Fibroblast of lung (primary cell): ENCODE data around the gene NAA10.

ENCODE experiments used
- CTCF ChIP-seq, 2 donors: IDR thresholded peaks in 1 of 2; conservative IDR thresholded peaks in 1 of 2; 1 replicate in 1 of 2; 2 replicates in 1 of 2; pipeline ENCODE4 v1.5.1; 2011 to 2012; ENCODE audit warnings: low read length in 2 of 2, control low read depth in 1 of 2, inconsistent platforms in 1 of 2, low read depth in 1 of 2, mild to moderate bottlenecking in 1 of 2
- EZH2 ChIP-seq: IDR thresholded peaks from 2 replicates; pipeline ENCODE4 v1.5.1; 2012; ENCODE audit warnings: low read length, control low read depth, mild to moderate bottlenecking; ENCODE audit errors: missing control alignments

GRCh38 chrX:153903991-153904957 is 30.6 kb downstream of the NAA10 start, which contains the start of gene AVPR2:
- no peak for TF ChIP-seq CTCF (conservative IDR thresholded peaks at IDR 0.05 in 1 of 2, IDR thresholded peaks at IDR 0.05 in 1 of 2; ENCODE audit: low read depth in 1 of 2, low read length in 2 of 2)
- no peak for TF ChIP-seq EZH2
